C4-2B (cell line): Measurements from ENCODE around the gene LRRC37A2.
"Not testable (repeated sequence)": the region's sequence is repeated elsewhere in the genome, so short reads cannot be mapped to it uniquely, and the experiment has no call there.

Experiments
- ZFX ChIP-seq: fragments of 450-650 bp; IDR thresholded peaks from 2 replicates; pipeline ENCODE4 v1.6.1; 2017
- TF ChIP-seq, protein P1 (sequence below): fragments of 450-650 bp; conservative IDR thresholded peaks from 2 replicates; pipeline ENCODE4 v1.5.1; 2017; ENCODE audit warnings: mild to moderate bottlenecking

DNA sequence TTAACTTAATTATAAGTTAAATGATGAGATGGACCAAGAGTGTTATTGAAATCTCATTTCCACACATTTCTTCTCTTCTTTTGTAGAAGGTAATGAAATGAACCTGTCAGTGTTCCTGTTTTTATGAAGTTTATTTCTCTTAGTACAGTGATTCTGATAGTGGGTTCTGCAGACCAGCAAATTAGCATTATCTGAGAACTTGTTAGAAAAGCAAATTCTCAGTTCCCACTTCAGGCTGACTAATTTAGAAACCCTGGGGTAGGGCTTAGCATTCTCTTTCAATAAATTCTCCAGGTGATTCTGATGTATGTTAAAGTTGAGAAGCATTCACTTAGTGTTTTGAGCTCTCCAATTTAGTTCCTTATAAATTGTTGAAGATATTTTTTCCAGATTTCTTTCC, 90.9 kb downstream of the LRRC37A2 start:
- TF ChIP-seq, protein P1, sequence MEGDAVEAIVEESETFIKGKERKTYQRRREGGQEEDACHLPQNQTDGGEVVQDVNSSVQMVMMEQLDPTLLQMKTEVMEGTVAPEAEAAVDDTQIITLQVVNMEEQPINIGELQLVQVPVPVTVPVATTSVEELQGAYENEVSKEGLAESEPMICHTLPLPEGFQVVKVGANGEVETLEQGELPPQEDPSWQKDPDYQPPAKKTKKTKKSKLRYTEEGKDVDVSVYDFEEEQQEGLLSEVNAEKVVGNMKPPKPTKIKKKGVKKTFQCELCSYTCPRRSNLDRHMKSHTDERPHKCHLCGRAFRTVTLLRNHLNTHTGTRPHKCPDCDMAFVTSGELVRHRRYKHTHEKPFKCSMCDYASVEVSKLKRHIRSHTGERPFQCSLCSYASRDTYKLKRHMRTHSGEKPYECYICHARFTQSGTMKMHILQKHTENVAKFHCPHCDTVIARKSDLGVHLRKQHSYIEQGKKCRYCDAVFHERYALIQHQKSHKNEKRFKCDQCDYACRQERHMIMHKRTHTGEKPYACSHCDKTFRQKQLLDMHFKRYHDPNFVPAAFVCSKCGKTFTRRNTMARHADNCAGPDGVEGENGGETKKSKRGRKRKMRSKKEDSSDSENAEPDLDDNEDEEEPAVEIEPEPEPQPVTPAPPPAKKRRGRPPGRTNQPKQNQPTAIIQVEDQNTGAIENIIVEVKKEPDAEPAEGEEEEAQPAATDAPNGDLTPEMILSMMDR: not testable (repeated sequence)
- TF ChIP-seq ZFX: not testable (repeated sequence)
